Measurements from ENCODE around the gene MEIKIN. TPM values are rescaled to one million over a fixed set of nuclear protein-coding genes. Genes with fewer than 3 reads are reported as not detected.
A peak's percentile ranks its signal among the peaks of the same experiment; 100 is the strongest.

The MEIKIN gene
- total and polyA plus RNA-seq, 2 of the 8 experiments (the other 6 are each of a cell fraction or from before 2014, with no cell fraction given): not detected

- no peaks in the 10 kb centered on the region for H3K27me3 ChIP-seq (replicated peaks in 1 of 4; ENCODE audit: control insufficient read depth in 3 of 4, extremely low read depth in 1 of 4, insufficient read depth in 3 of 4, low read length in 3 of 4)
- no peaks in the 10 kb centered on the region for H3K36me3 ChIP-seq (ENCODE audit: control insufficient read depth in 2 of 4, insufficient read depth in 4 of 4, low read length in 3 of 4)
- no peaks in the 10 kb centered on the region for H3K79me2 ChIP-seq (ENCODE audit: control insufficient read depth in 1 of 2, insufficient read depth in 2 of 2, low read length in 2 of 2)
- FAIRE-seq: no peak
- CTCF ChIA-PET (ENCODE audit: partially characterized antibody): interaction anchor here (1.6 kb wide), 1 partner anchor 97 kb away, joined by 4 read pairs; no protein-coding TSS in a partner anchor
- no peak overlapping the region for H3K56ac ChIP-seq (replicated peaks; ENCODE audit: insufficient read length, low read depth, low read length)
- DNase-seq (ENCODE audit: low read depth in 1 of 2, low spot score in 2 of 2): peak in 1 of 2 experiments; percentile 20
- no peak overlapping the region for H3K4ac ChIP-seq (replicated peaks; ENCODE audit: insufficient read length, low read depth, low read length)
- H3K4me1 ChIP-seq (replicated peaks in 1 of 4; ENCODE audit: control insufficient read depth in 3 of 4, insufficient read depth in 4 of 4, low read length in 3 of 4): no peaks in the 10 kb centered on the region
- H3K14ac ChIP-seq (ENCODE audit: insufficient read length): no peak overlapping the region
- no peak for TF ChIP-seq SP4 (IDR thresholded peaks at IDR 0.05; ENCODE audit: low read length)
- TF ChIP-seq BACH1 (IDR thresholded peaks at IDR 0.05; ENCODE audit: low read length): no peak
- no peak for TF ChIP-seq FOSL1 (IDR thresholded peaks at IDR 0.05; ENCODE audit: insufficient read depth, low read depth, low read length)
- no peak for TF ChIP-seq USF2 (IDR thresholded peaks at IDR 0.05; ENCODE audit: low read length)
- no peak for TF ChIP-seq SIN3A (conservative IDR thresholded peaks at IDR 0.05 in 1 of 2, IDR thresholded peaks at IDR 0.05 in 1 of 2; ENCODE audit: low read depth in 1 of 2, low read length in 2 of 2)
- TF ChIP-seq KDM4A (IDR thresholded peaks at IDR 0.05; ENCODE audit: low read depth, low read length, severe bottlenecking): no peak
- no peak for TF ChIP-seq BCL11A (IDR thresholded peaks at IDR 0.05; ENCODE audit: low read depth in 2 of 2, low read length in 2 of 2)
- TF ChIP-seq TEAD4 (IDR thresholded peaks at IDR 0.05; ENCODE audit: low read depth, low read length): no peak
- H2BK5ac ChIP-seq (ENCODE audit: low read depth, low read length): no peak overlapping the region
- no peak overlapping the region for H3K4me3 ChIP-seq (ENCODE audit: extremely low read depth in 1 of 4, insufficient read depth in 2 of 4, low read depth in 3 of 4, low read length in 4 of 4)
- no peak overlapping the region for H3K27ac ChIP-seq (ENCODE audit: low read depth, low read length)
- H2BK12ac ChIP-seq (ENCODE audit: low read depth, low read length): no peak overlapping the region
- no peak overlapping the region for H3K23ac ChIP-seq (ENCODE audit: insufficient read length)
- POLR2A ChIA-PET (ENCODE audit: partially characterized antibody): no interaction called here
- no peak overlapping the region for H3K4me2 ChIP-seq (ENCODE audit: insufficient read depth in 1 of 2, low read depth in 2 of 2, low read length in 2 of 2)
- H2AFZ ChIP-seq (ENCODE audit: low read length): no peak overlapping the region
- 89% methylated on average over 6 of the region's 6 CpGs; no CpG with 5 or more reads in 1 of the 2 experiments for WGBS, 2 experiments (ENCODE audit: extremely low coverage in 1 of 2, insufficient coverage in 1 of 2, insufficient read length in 1 of 2, insufficient replicate concordance in 2 of 2, low coverage in 1 of 2, low lambda C conversion rate in 2 of 2, missing lambda C conversion rate in 1 of 2)
- H4K5ac ChIP-seq (ENCODE audit: insufficient read length, low read depth, low read length): no peak overlapping the region
- H3K18ac ChIP-seq (ENCODE audit: extremely low read depth, low read length): no peak overlapping the region
- no peaks in the 10 kb centered on the region for H3K9me3 ChIP-seq (ENCODE audit: insufficient read depth in 2 of 2, low read depth in 1 of 2, low read length in 1 of 2)
- no peak overlapping the region for H2BK120ac ChIP-seq (replicated peaks; ENCODE audit: low read depth, low read length)
- no peak overlapping the region for H2BK20ac ChIP-seq (ENCODE audit: low read length)
- H2AK5ac ChIP-seq (ENCODE audit: low read depth, low read length): no peak overlapping the region
- H2BK15ac ChIP-seq (ENCODE audit: low read length): no peak overlapping the region
- no peak overlapping the region for H4K91ac ChIP-seq (replicated peaks; ENCODE audit: insufficient read length, low read length)
- H3K79me1 ChIP-seq (ENCODE audit: low read depth, low read length): no peaks in the 10 kb centered on the region
- H4K20me1 ChIP-seq (replicated peaks in 1 of 2; ENCODE audit: control insufficient read depth in 1 of 2, insufficient read depth in 2 of 2, low read length in 2 of 2): no peaks in the 10 kb centered on the region
- no peak overlapping the region for H4K8ac ChIP-seq (ENCODE audit: extremely low read depth, insufficient read depth, low read length)
- H3K9ac ChIP-seq (replicated peaks in 1 of 4; ENCODE audit: extremely low read depth in 1 of 4, low read depth in 3 of 4, low read length in 3 of 4): no peak overlapping the region; a peak in 1 of 7 replicates
- no peaks in the 10 kb centered on the region for H3K23me2 ChIP-seq (ENCODE audit: low read depth, low read length)
These were observed 20.5 kb upstream of the MEIKIN start for GRCh38 chr5:131965826-131966415.
